Measurements from ENCODE around the gene PRDM16.

PRDM16 gene

GRCh38 chr1:3128431-3129132 is 59.6 kb downstream of the PRDM16 start:
- no peak for DNase-seq

- DNase-seq: no peak
These were observed 60.1 kb downstream of the PRDM16 start for GRCh38 chr1:3129133-3129490.

- DNase-seq: no peak
These were observed 61.3 kb downstream of the PRDM16 start for GRCh38 chr1:3130268-3130667.

- no peak for DNase-seq
These were observed 63.7 kb downstream of the PRDM16 start for GRCh38 chr1:3132660-3133059.

- no peak for DNase-seq
These were observed 64.7 kb downstream of the PRDM16 start for GRCh38 chr1:3133686-3134085.

GRCh38 chr1:3134381-3135072 is 65.5 kb downstream of the PRDM16 start:
- DNase-seq: no peak

- no peak for DNase-seq
These were observed 66.2 kb downstream of the PRDM16 start for GRCh38 chr1:3135073-3135702.

GRCh38 chr1:3135744-3136455 is 66.9 kb downstream of the PRDM16 start:
- no peak for DNase-seq

- no peak for DNase-seq
These were observed 67.5 kb downstream of the PRDM16 start for GRCh38 chr1:3136532-3136931.

- no peak for DNase-seq
These were observed 68.4 kb downstream of the PRDM16 start for GRCh38 chr1:3137111-3138100.

- DNase-seq: no peak
These were observed 69.7 kb downstream of the PRDM16 start for GRCh38 chr1:3138623-3139151.

- no peak for DNase-seq
These were observed 70.4 kb downstream of the PRDM16 start for GRCh38 chr1:3139451-3139852.

- no peak for DNase-seq
These were observed 70.9 kb downstream of the PRDM16 start for GRCh38 chr1:3139871-3140361.

- DNase-seq: no peak
These were observed 71.4 kb downstream of the PRDM16 start for GRCh38 chr1:3140437-3140836.

- no peak for DNase-seq
These were observed 72.1 kb downstream of the PRDM16 start for GRCh38 chr1:3141129-3141528.

- no peak for DNase-seq
These were observed 72.8 kb downstream of the PRDM16 start for GRCh38 chr1:3141836-3142235.

GRCh38 chr1:3142236-3142635 is 73.2 kb downstream of the PRDM16 start:
- no peak for DNase-seq

- no peak for DNase-seq
These were observed 73.7 kb downstream of the PRDM16 start for GRCh38 chr1:3142751-3143150.

GRCh38 chr1:3145532-3146325 is 76.7 kb downstream of the PRDM16 start:
- no peak for DNase-seq

- no peak for DNase-seq
These were observed 77.5 kb downstream of the PRDM16 start for GRCh38 chr1:3146458-3146857.

GRCh38 chr1:3146907-3147306 is 77.9 kb downstream of the PRDM16 start:
- DNase-seq: no peak
